Cardiac septum (tissue), 1 donor: ENCODE data around the gene ARHGAP32. TPM values are rescaled to one million over a fixed set of nuclear protein-coding genes. Genes with fewer than 3 reads are reported as not detected.

Source experiments
- DNase-seq: peaks from one replicate; pipeline ENCODE4 v3.0.0-alpha.2; 2020; ENCODE audit warnings: low spot score
- intact Hi-C: fragments of 100-400 bp; cut with DNase I; formaldehyde crosslinking; loops from one replicate; pipeline ENCODE4 v1.14.0; 2022
- total RNA-seq: library from RNA; stranded (reverse); fragmentation: NEBNext Ultra II Directional; extraction: Animal tissue kit (Norgen Biotek cat#: 25700); gene quantifications from one replicate; pipeline ENCODE4 v1.2.1, GENCODE V29; 2021
- donor health status: DM: no; HTN: no; CAD: no.

ARHGAP32 gene
- total RNA-seq, 1 donor from 2014 or later = 4.1 TPM

DNA sequence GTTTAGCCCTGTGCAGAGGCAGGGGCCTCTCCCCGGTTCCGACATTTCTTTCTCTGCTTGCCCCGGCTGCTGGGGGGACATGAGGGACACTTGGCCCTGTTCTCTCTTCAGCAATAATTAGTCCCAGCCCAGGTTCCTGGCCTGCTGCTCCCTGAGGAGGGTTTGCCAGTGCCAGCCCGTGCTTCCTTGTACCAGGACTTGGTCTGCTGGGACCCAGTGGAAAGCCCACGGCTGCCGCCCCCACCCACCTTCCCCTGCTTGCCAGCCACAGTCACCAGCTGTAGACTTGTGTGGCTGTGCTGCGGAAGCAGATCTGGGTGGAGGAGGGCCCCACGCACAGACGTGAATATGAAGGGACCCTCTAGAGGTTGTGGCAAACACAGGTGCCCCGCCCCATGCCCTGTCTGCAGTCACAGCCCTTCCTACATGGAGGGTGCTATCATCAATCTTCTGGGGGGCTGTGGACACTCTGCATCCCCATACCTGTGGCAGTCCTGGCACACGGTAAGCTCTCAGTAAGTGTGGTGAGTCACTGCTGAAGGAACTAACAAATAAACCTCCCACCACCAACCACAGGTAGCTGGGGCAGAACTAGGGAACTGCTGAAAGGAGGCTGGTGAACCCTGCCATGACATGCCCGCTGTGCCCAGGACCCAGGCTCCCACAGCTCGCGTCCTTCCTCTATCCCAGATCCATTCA is 250.4 kb downstream of the ARHGAP32 start:
- no peak for DNase-seq
- intact Hi-C loops = no loop called here

DNA sequence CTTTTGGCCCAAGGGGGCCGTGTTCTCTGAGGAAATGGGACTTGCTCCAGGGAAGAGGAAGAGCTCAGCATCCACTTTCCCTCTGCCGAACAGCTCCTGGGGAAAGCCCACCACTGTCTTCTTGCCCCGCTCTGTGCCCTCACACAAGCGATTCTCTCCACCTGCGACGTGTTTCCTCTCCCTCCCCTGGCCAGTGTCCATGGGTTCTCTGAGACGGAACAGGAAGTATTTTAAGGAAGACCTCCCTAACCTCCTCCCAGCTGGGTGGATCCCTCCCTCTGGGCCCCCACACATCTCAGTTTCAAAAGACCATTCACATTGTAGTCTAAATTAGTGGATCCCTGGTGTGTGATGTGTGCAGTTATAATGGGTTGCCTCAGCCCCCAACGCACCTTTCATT is 251.0 kb downstream of the ARHGAP32 start:
- intact Hi-C loops = no loop called here
- no peak for DNase-seq

DNA sequence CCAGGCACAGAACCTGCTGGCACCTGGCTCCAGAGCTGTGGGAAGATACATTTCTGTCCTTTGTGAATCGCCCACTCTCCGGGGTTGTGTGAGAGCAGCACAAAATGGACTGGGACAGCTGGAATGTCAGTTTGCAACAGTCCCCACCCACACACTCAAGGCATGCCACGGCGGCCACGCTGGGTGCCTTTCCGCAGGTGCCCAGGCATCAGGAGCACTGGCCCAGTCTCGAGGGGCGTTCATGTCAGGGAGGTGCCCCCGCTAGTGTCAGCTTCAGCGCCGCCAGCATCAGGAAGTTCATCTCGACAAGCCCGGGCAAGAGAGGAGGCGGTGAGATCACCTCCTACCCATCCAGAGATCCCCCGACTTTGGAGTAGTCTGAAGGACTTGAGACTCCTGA is 251.5 kb downstream of the ARHGAP32 start:
- DNase-seq = no peak
- intact Hi-C loops = no loop called here

DNA sequence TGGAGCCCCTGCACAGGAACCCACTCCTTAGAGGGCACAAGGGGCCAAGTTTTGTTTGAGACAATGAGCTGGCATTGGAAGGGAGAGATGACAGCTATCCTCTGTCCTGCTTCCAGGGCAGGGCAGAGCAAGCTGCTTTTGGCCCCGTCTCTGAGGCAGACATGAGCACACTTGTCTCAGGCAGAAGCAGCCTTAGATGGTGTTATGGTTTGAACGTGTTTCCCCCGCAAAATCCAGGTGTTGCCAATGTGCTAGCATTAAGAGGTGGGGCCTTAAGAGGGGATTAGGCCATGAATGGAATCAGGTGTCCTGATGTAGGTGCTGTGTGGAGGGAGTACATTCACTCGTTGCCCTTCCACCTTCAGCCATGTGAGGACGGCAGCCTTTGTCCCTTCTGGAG is 252.0 kb downstream of the ARHGAP32 start:
- DNase-seq = no peak
- intact Hi-C loops = no loop called here

DNA sequence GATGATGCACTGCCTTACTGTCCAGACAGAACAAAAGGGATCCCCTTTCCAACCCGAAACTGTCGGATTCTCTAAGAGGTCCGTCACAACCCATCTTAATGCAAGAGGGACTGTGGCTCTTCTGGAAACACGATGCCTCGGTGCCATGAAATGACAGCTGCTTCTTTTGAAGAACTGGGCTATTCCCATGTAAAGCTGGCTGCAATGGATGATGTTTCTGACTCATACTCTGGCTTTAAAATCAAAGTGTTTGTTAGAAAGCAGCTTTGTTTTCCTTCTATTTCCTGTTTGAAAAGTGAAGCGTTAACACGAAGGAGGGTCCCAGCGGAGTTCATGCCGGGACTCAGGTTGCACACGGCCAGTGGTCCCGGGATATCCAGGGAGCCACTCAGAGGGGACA is 252.5 kb downstream of the ARHGAP32 start:
- intact Hi-C loops = no loop called here

DNA sequence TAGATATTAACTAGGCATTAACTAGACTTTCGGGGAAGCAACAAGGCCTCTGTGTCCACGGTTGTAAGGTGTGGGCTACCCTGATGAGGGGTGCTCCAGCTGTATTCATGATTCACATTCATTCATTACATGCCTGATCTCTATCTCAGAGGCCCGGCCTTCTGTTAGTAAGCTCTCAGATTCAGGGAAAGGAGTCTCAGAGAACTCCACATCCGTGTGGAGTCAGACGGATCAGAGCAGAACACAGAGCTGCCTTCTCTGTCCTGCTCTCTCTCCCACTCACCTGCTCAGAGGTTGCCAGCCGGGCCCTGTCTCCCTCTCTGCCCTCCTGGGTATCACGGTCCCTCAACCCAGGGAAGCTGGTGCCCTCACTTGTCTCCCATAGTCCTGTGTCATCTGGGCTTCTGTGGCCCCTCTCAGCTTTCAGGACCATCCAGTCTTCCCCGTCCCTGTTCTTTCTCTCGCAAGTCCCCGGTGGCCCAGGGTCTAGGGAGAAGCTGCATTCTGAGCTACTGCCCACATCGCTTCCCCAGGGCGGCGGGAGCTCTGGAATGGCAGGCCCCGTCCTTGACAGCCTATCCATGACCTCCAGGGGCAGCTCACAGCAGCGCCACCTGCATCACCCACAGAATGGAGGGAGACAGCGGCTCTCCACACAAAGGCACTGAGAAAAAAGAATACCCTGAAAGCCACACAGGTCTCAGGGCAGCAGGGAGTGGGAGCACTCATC is 253.8 kb downstream of the ARHGAP32 start:
- intact Hi-C loops = no loop called here
- no peak for DNase-seq

More for the DNA sequence above, 252.5 kb downstream of the ARHGAP32 start:
- DNase-seq = no peak

DNA sequence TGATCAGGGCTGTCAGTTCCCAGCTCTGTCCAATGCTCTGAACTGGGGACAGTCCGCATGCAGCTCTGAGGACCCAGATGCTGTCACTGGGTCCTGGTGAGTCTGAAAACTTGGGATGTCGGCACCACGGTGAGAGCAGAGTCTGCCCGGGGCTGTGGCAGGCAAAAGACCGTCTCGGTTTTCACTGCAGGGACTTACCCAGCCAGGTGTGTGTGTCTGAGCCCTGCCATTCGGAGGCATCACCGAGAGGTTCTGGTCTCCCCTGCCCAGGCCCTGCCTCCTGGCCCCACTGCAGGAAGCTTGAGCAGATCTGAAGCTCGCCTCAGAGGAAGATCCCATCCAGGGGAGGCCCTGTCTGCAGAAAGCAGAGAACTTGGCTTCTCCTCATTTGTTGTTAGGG is 254.6 kb downstream of the ARHGAP32 start:
- intact Hi-C loops = no loop called here
- DNase-seq = no peak

DNA sequence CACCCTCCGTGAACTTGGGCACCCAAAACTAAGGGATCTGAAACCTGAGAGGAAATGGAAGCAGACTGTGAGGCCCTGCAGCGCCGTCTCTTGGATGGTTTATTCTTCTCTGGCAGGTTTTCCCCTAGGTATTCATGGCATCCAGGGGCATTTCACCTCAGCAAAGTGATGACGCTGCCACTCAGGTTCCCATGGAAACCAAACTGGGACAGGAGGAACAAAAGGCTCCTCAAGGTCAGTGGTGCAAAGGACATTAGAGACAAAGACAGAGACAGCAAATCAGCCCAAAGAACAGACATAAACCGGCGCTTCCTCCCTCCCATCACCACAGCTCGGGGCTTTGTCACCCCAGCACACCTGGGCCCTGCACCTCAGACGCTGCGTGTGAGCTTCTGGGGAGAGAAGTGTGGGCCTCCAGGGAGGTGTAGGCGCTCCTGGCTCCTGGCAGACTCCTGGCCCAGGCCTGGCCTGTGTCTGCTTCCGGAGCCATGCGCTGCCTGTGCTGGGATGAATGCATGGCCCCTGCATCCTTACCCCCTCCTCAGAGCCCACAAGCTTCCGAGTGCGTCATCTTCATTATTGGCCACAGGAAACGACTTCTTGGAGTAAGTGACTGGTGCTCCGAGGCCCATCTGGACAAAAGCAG is 255.4 kb downstream of the ARHGAP32 start:
- DNase-seq = peak; percentile 29
- intact Hi-C loops = no loop called here

DNA sequence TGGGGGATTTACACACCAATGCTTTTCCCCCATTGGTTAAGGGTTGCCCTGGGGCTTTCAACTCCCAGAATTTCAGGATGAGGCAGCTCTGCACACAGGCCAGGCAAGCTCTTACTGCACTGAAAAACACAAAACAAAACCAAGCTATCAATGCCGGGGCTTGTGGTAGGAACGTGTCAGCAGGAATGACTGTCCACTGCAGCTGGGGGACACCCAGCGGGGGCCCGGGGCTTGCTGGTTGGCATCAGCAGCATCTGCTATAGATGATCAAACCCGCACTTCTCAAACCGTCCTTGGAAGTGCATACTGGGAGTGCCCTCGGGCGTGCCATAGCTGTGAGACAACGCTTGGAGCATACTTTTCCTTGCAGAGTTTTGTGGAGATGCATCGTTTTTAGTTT is 257.2 kb downstream of the ARHGAP32 start:
- intact Hi-C loops = no loop called here
- DNase-seq = no peak

DNA sequence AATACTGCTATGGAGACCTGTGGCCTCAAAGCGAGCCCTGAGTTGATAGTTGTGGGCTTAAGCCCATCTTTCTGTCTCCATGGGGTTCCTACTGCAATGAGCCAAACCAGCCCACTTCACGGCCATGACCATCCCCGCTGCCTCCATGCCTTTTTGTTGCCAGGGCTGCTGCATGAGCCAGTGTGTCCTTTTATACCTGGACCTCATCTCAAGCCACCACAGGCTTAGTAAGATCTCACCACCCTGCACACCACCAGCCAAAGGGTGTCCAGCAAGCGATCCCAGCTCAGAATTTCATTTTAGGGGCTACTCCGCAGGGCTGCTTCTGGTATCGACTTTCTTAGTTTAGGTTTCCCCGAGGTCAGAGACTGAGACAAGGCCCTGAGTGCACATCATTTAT is 257.8 kb downstream of the ARHGAP32 start:
- intact Hi-C loops = no loop called here
- no peak for DNase-seq

DNA sequence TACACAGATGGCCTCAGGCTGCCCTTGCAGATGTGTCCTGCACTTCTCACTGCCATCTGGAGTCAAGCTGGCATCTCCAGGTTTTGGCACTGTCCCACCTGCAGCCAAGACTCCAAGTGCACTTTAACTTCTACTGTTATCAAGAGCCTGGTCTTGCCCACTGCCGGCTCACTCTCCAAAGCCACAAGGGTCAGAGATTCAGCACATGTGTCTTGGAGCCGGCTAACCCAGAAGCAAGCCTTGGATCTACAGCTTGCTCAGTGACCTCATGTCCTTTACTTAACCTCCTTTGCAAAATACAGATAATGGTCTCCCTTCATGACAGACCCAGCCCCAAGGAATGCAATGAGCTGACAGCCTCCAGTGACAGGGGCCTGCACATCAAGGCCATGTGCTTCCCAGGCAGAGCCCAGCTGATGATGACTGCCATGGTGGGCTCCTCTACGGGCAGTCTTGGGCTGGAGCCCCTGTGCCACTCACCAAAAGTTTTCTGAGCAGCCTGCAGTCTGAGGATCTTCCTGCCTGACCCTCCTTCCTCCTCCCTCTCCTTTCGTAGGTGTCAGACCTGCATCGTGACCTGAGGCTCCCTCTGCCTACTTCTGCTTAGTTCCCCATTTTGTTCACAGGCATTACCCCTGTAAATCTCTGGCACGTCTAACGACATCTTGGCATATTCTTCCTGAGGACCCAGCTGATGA is 258.5 kb downstream of the ARHGAP32 start:
- DNase-seq = peak; percentile 24
- intact Hi-C loops = no loop called here

DNA sequence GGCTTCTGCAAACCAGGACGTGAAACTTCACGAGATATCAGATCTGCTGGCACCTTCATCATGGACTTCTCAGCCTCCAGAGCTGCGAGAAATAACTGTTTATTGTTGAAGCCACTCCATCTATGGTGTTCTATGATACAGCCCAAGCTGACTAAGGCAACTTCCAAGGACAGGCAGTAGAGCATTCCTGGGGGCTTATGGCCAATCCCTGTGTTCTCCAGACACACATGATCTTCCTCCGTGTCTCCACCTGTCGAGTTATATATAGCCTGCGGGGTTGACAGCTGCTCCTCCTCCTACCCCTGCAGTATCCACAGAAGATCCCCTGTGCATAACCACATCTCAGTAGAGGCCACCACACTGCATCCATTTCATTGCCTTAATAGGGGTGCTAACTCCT is 260.5 kb downstream of the ARHGAP32 start:
- no peak for DNase-seq
- intact Hi-C loops = no loop called here

DNA sequence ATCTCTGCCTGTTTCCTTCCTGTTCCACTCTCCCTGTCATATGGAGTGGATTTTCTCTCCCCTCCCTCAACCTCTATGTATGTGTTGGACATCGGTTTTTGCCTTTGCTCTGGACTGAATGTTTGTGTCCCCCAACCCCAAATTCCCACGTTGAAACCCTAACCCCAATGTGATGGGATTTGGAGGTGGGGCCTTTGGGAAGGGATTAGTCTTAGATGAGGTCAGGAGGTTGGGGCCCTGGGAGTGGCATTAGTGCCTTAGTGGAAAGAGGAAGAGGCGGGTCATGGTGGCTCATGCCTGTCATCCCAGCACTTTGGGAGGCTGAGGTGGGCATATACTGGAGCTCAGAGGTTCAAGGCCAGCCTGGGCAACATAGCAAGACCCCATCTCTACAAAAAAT is 261.1 kb downstream of the ARHGAP32 start:
- no peak for DNase-seq
- intact Hi-C loops = no loop called here

DNA sequence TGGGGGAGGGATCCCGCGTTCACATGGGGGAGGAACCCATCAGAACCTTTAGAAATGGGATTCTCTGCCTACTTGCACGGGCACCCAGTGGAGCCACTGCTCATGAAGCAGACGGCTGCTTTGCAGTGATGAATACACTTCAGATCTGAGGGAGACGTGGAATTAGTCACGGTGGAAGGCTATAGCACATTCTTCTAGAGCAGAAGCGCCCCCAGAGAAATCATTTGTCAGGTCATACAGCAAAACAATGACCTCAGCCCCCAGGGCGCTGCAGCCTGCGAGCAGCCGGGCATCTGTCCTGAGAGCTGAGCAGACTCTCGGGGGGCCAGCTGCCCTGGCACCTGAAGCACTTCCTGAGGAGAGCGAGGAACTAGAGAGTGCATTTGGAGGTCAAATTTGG is 262.1 kb downstream of the ARHGAP32 start:
- DNase-seq = no peak
- intact Hi-C loops = no loop called here

DNA sequence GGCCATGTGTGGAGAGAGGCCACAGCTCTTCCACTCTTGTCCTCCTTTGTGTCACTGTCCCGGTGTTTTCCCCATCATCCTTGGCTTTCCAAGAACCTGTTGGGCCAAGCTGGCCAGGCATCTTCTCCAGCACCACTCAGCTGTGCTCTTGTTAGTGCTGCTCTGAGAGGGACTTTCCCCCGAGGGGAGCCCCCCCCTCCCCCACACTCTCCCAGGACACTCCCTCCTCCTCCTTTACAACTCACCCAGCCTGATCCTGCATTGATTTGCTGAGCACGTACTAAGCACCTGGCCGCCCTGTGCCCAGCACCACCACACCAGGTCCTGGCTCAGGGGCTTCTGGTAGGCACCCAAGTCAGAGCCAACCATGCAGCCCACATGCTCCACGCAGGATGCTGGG is 262.7 kb downstream of the ARHGAP32 start:
- intact Hi-C loops = no loop called here
- no peak for DNase-seq

DNA sequence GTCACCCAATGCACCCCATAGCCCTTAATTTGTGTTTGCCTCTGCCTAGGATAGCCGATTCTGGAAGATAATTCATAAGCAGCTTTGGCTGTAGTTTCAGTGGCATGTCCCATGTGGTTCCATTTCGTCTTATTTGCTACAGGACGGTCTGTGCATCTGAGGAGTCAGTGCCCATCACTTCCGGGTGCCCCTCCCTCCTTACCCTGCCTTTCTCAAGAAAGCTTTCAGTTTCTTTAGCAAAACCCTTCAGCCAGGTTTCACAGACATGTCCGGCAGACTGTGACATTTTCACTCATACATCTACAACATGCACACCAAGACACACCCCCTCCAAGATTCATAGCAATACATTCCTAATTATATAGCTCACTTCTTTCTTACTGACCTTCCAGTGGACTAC is 263.7 kb downstream of the ARHGAP32 start:
- intact Hi-C loops = no loop called here
- no peak for DNase-seq

DNA sequence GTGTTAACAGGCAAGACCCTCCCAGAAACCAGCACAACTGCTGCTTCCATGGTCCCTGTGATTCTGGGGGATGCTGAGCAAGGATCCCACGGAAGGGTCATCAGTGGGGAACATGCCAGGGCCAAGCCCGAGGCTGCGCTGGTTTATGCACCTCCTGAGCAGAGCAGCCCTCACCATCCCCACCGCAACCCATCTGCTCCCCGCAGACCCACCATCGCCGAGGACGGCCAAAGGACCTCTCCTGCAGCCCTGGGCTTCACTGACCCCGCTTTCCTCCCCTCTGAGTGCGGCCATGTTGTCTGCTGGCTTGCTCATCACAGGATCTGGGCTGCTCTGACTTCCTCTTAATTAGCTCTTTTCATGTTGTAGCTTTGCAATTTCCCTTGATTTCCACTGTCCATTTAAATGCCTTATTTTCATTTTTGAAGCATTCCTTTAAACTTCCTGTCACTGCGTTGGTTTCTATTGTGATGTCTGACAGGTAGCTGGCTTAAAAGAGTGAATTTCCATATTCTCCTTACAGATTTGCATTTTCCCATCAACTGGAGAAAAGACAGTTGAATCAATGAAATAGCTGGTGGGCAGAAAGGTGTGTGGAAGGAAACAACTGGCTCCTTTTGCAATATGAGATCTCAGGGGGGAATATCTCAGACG is 264.3 kb downstream of the ARHGAP32 start:
- intact Hi-C loops = no loop called here
- no peak for DNase-seq

DNA sequence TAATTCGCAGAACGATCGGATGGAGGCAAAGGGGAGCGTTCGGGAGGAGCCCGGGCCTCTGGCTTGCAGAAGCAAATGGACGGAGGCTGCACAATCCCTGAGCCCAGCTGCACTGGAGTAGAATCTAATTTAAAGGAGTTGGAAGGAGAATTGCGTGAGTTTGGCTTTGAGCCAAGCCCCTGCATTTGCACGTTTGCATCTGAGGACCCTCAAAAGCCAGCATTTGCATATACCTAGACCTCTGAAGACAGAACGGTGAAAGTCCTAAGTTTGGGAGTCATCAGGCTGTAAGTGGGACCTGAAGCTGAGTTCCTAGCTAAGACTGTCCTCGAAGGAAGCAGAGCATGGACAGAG is 265.0 kb downstream of the ARHGAP32 start:
- intact Hi-C loops = no loop called here
- DNase-seq = no peak

DNA sequence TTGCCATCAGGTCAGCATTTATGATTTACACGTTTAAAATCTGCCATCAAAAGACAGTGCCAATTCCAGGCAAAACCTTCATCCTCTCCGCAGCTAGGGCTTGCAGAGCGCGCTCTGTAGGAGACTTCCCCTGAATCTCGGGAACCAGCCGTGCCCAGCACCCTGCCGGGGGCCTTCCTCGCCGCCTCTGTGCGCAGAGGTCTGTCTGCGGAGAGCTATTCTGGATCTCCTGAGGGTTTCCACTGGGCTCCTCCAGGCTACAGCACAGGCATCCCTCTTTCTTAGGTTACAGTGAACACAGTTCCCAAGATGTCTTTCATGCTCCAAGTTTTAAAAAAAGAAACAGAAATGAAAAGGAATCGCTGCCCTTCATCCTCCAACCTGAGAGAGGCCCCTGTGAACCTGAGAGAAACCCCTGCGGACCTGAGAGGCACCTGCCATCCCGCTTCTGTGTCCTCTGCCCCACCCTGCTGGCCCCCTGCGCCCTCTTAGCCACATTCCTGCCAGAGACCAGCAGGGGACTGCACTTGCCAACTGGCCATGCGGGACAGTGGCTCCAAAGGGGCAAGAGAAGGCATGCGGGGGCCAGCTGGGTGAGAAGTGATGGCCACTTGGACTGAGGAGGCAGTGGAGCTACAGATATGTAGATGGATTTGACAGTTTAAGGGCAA is 265.6 kb downstream of the ARHGAP32 start:
- DNase-seq = no peak
- intact Hi-C loops = no loop called here
